HUDEP-2 (cell line): ENCODE data around the gene NUDT21.
"Not testable (repeated sequence)": the region's sequence is repeated elsewhere in the genome, so short reads cannot be mapped to it uniquely, and the experiment has no call there.

ENCODE experiments used
- DNase-seq, 76 experiments: peaks; one replicate each; lab custom pipeline; 2025; ENCODE audit not compliant: unreplicated experiment in 76 of 76; lab: John Stamatoyannopoulos, UW

NUDT21 gene

GRCh38 chr16:56382901-56383355, 68.2 kb downstream of the NUDT21 start:
- DNase-seq = no peak

- no peak for DNase-seq
Measured at GRCh38 chr16:56382459-56382858, 68.7 kb downstream of the NUDT21 start.

GRCh38 chr16:56380778-56381485, 70.2 kb downstream of the NUDT21 start:
- DNase-seq = not testable (repeated sequence)
